Activated naive CD8-positive, alpha-beta T cell treated with anti-CD3 and anti-CD28 coated beads, Interleukin-2, amount 10 ng/mL, durations not matched to agents 7 days and 5 days (primary cell): Measurements from ENCODE around the gene TIMM10B. TPM values are rescaled to one million over a fixed set of nuclear protein-coding genes. Genes with fewer than 3 reads are reported as not detected.

ENCODE experiments used
- ATAC-seq: fragments of 150-1000 bp; cut with Tn5 transposase; one replicate; pipeline ENCODE4 v1.10.0; 2021; ENCODE audit warnings: low read depth, moderate library complexity
- POLR2A ChIA-PET: fragments of 350-600 bp; sonication (Branson Sonifier 250); formaldehyde crosslinking; loops from one replicate; lab custom pipeline; 2021; ENCODE audit warnings: antibody characterized with exemption; lab: Charles Lee
- DNase-seq: peaks from one replicate; pipeline ENCODE4 v3.0.0; 2021
- H3K27ac Mint-ChIP-seq: one replicate; pipeline ENCODE4 v1.8.0; 2022; ENCODE audit warnings: mild to moderate bottlenecking, mixed read lengths
- H3K27me3 Mint-ChIP-seq: one replicate; pipeline ENCODE4 v1.8.0; 2022; ENCODE audit warnings: mild to moderate bottlenecking, moderate library complexity, mixed read lengths
- H3K36me3 Mint-ChIP-seq: one replicate; pipeline ENCODE4 v1.8.0; 2021; ENCODE audit warnings: mild to moderate bottlenecking, mixed read lengths
- H3K4me1 Mint-ChIP-seq: one replicate; pipeline ENCODE4 v1.8.0; 2021; ENCODE audit warnings: mixed read lengths
- H3K4me3 Mint-ChIP-seq: one replicate; pipeline ENCODE4 v1.8.0; 2022; ENCODE audit warnings: mild to moderate bottlenecking, moderate library complexity, mixed read lengths
- H3K9me3 Mint-ChIP-seq: one replicate; pipeline ENCODE4 v1.8.0; 2021; ENCODE audit warnings: mixed read lengths
- total RNA-seq, 2 experiments: library from RNA; stranded (reverse); gene quantifications; one replicate each; pipeline ENCODE4 v1.2.3, GENCODE V29; 2021

TIMM10B gene
- total RNA-seq, 2 experiments from 2014 or later, result 41.3 to 47.0 TPM

DNA sequence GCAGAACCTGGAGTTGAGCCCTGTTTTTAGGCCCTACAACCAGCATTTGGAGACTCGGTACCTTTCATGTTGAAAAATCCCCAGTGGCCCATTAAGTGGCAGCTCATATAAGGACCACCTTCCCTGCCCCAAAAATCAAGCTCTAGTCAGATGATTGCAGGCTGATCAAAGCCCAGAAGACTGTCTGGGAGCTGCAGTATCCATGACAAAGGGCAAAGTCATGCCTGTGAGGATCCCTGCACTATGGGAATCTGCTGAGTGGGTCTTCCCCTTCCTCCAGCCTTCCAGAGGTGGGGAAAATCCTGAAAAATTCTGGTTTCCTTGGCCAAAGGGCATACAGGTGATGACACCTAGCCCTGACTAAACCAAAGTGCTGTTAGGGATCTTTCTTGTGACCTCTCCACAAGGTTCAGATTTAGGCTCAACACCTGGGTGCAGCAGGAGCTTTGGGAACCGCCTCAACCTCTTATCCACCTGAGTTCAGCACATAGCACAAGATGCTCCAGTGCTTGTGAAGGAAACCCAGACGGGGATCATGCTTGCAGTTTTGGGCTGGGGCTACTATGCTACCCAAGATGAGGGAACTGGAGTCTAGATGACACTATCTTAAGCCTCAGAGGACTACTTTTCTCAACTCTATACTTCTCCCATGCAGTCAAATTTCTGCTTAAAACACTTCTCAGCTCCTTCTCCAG, 6.3 kb upstream of the TIMM10B start:
- DNase-seq (no peak), ATAC-seq (no peak)
- Mint-ChIP-seq H3K27ac (no peak overlapping the region), H3K4me3 (peak overlapping the region; percentile 26), H3K27me3 (peaks cover 10% of the 10 kb centered on the region), H3K4me1 (peaks cover 18% of the 10 kb centered on the region), H3K9me3 (no peaks in the 10 kb centered on the region), H3K36me3 (peaks cover 11% of the 10 kb centered on the region)
- POLR2A ChIA-PET, result interaction anchor here (0.7 to 1.4 kb wide), 4 partner anchors 9 to 154 kb away, joined by 3 to 4 read pairs (median 3); no protein-coding TSS in a partner anchor

DNA sequence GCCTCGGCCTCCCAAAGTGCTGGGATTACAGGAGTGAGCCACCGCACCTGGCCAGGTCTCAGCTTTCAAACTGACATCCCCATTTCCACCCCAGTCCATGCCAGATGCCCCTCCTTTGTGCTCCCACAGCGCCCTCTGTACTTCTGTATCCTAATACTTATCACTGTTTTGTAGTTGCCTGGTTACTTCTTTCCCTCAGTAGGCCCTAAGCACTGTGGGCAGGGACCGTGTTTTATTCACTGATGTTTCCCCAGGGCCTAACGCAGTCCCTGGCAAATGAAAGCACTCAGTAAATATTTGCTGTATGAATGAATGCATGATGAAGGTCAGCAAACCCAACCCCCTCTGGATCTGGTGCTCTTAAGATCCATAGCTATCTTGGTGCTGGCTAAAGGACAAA, 5.4 kb upstream of the TIMM10B start:
- Mint-ChIP-seq H3K4me1 (peaks cover 26% of the 10 kb centered on the region), H3K27ac (no peak overlapping the region), H3K27me3 (peaks cover 10% of the 10 kb centered on the region), H3K9me3 (no peaks in the 10 kb centered on the region), H3K36me3 (peaks cover 11% of the 10 kb centered on the region), H3K4me3 (no peak overlapping the region)
- DNase-seq, result no peak
- no peak for ATAC-seq
- POLR2A ChIA-PET, result interaction anchor here (1.4 kb wide), 1 partner anchor 85 kb away, joined by 3 read pairs; no protein-coding TSS in a partner anchor

DNA sequence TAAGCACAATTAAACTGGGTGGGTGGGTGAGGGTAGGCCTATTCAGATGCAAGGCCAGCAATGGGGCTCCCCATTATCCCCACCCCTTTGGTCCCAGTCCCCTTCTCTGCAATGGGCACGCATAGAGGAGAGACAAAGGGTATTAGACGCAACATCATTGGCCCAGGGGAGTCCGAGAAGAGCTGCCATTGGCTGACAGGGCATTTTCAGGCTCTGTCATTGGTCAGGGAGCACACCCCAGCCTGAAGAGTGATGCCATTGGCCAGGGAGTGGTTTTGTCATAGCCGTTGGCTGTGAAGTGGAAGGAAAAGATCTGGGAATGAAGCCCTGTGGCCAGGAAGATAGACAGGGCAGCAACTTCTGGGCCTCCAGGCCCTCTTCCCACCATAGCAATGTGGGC, 4.7 kb upstream of the TIMM10B start:
- Mint-ChIP-seq H3K4me3 (no peak overlapping the region), H3K4me1 (peaks cover 26% of the 10 kb centered on the region)

DNA sequence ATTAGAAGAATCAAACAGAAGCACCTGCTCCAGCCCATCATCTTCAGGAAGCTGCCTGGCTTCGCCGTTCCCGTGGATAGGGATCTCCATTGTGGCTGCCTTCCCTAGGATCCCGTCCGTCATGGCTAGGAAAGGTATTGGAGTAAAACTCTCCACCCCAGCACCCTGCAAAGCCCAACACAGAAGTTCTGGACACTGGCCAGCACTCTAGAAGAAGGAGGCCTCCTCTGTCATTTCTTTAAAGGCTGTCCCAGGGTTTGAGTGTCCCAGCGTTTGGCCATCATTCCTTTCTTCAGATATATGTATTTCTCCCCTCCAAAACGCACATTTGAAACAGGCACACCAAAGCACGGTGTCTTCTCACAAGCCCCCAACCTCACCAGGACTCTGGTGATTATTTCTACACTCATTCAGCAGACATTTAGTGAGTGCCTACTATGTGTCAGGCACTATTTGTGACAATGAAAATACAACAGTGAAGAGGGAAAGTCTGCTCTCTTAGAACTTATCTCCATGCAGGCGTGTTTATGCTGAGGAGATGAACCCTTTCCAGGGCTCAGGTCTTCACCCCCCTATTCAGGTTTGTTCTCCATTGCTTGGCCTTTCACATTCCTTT, 894 bp upstream of the TIMM10B start:
- Mint-ChIP-seq H3K4me3 (peak overlapping the region; percentile 93), H3K36me3 (peaks cover 18% of the 10 kb centered on the region), H3K9me3 (no peaks in the 10 kb centered on the region), H3K4me1 (peaks cover 30% of the 10 kb centered on the region), H3K27me3 (no peaks in the 10 kb centered on the region), H3K27ac (peak overlapping the region; percentile 94)
- DNase-seq, result no peak
- POLR2A ChIA-PET, result interaction anchor here (1.4 kb wide), 1 partner anchor 8 kb away, joined by 3 read pairs; no protein-coding TSS in a partner anchor
- no peak for ATAC-seq

More for the DNA sequence above, 4.7 kb upstream of the TIMM10B start:
- H3K27me3 Mint-ChIP-seq, result peaks cover 10% of the 10 kb centered on the region
- no peaks in the 10 kb centered on the region for H3K9me3 Mint-ChIP-seq
- DNase-seq, result no peak
- peaks cover 11% of the 10 kb centered on the region for H3K36me3 Mint-ChIP-seq
- POLR2A ChIA-PET, result no interaction called here
- ATAC-seq, result no peak
- no peak overlapping the region for H3K27ac Mint-ChIP-seq

DNA sequence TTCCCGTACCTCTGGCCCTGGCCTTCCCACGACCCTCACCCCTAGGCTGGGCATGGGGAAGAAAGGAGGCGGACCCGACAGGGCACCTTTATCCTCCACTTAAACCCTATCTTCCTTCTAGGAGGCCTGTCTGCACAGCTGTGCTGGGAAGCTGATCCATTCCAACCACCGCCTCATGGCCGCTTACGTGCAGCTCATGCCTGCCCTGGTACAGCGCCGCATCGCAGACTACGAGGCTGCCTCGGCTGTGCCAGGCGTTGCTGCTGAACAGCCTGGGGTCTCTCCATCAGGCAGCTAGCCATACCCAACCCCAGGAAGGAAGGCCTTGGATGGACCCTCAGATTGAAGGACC, 599 bp downstream of the TIMM10B start:
- no peaks in the 10 kb centered on the region for H3K27me3 Mint-ChIP-seq
- no peaks in the 10 kb centered on the region for H3K9me3 Mint-ChIP-seq
- peak overlapping the region; percentile 93 for H3K4me3 Mint-ChIP-seq
- ATAC-seq (peak; percentile 2), DNase-seq (no peak)
- peaks cover 16% of the 10 kb centered on the region for H3K36me3 Mint-ChIP-seq
- POLR2A ChIA-PET, result interaction anchor here (0.7 to 2.4 kb wide), 24 partner anchors 8 to 264 kb away, joined by 3 to 26 read pairs (median 5); partner anchors contain the start of genes APBB1, ILK, MRPL17 and RRP8
- H3K27ac Mint-ChIP-seq, result peak overlapping the region; percentile 94
- H3K4me1 Mint-ChIP-seq, result peaks cover 30% of the 10 kb centered on the region

DNA sequence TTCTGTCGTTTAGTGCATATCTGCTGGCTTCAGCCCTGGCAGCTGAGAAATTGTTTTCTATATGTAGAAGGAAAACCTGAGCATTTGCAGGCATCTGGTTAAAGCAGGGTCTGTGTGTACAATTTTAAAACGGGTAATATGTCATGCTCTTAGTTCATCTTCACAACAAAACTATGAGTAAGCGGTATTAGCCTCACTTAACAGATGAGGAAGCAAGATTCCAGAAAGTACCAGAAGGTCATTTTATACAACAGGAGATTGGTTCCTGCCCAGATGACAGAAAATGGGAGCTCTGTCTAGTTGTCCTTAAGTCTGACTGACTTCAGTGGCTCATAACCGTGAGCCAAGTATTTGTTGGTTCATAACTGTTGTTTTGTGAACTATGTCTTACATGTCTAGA, 1.1 kb downstream of the TIMM10B start:
- Mint-ChIP-seq H3K36me3 (peaks cover 13% of the 10 kb centered on the region), H3K4me1 (peaks cover 30% of the 10 kb centered on the region), H3K27me3 (no peaks in the 10 kb centered on the region), H3K9me3 (no peaks in the 10 kb centered on the region), H3K27ac (peak overlapping the region; percentile 94), H3K4me3 (peak overlapping the region; percentile 93)
- DNase-seq (no peak), ATAC-seq (no peak)
- POLR2A ChIA-PET, result interaction anchor here (0.7 to 2.4 kb wide), 10 partner anchors 9 to 200 kb away, joined by 3 to 26 read pairs (median 8); partner anchors contain the start of genes MRPL17, SMPD1, TAF10 and TRIM3

DNA sequence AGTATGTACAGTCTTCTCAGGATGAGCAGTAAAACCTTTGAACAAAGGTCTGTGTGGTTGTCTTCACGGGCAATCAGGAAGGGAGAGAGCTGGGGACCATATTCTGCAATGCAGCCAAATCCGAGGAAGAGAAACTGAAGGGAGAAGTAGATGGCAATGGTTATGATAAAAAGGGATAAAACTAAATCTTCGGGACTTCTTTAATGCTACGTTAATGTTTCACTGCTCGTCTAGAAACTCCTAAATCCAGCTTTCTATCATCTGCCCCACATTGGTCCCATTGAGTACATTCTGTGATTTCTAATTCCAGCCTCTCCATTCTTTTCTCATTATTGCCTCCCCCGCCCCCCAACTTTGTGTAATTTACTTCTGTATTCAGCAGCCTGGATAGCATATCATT, 1.7 kb downstream of the TIMM10B start:
- Mint-ChIP-seq H3K27ac (peak overlapping the region; percentile 94), H3K4me1 (peaks cover 30% of the 10 kb centered on the region), H3K9me3 (no peaks in the 10 kb centered on the region), H3K36me3 (peaks cover 11% of the 10 kb centered on the region), H3K27me3 (no peaks in the 10 kb centered on the region), H3K4me3 (peak overlapping the region; percentile 93)
- POLR2A ChIA-PET, result interaction anchor here (2.0 to 2.4 kb wide), 4 partner anchors 9 to 199 kb away, joined by 5 to 26 read pairs (median 13); partner anchors contain the start of genes MRPL17, TAF10 and TRIM3
- ATAC-seq (no peak), DNase-seq (no peak)

DNA sequence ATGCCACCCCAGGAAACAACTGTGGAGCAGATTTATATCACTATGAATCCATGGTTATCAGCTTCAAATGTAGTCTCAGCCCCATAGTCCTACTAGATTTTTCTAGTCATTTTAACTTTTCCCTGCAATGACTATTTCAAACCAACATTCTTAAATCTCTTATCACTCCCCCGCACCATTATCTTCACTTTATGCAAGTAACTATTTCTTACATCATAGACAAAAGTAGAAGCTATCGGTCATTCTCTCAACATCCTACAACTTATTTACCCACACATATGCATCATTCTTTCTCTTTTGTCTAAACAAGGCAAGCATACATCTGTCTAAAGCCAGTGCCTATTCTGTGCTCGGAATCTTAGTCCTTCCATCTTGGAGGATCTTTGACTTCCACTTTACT, 4.4 kb downstream of the TIMM10B start:
- Mint-ChIP-seq H3K9me3 (no peaks in the 10 kb centered on the region), H3K4me1 (peaks cover 17% of the 10 kb centered on the region), H3K4me3 (no peak overlapping the region), H3K36me3 (peaks cover 8% of the 10 kb centered on the region), H3K27ac (no peak overlapping the region), H3K27me3 (no peaks in the 10 kb centered on the region)
- ATAC-seq, result no peak
- POLR2A ChIA-PET, result interaction anchor here (1.2 kb wide), 1 partner anchor 117 kb away, joined by 3 read pairs; no protein-coding TSS in a partner anchor
- DNase-seq, result no peak

DNA sequence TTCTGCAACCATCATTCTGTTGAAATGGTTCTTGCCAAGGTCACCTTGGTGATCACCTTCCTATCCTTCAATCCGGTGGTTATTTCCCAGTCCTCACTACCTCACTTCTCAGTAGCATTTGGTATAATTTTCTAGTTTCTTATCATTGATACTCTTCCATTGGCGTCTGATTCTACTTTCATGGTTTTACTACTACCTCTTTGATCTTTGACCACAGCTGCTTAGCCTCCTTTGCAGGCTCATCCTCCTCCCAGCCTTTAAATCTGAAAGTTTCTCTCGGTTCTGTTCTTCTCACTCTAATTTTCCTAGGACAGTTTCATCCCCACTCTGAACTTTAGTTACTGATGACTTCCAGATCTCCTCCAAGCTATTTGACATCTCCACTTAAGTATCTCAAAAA, 5.0 kb downstream of the TIMM10B start:
- peaks cover 12% of the 10 kb centered on the region for H3K4me1 Mint-ChIP-seq
- H3K4me3 Mint-ChIP-seq, result no peak overlapping the region
- peaks cover 8% of the 10 kb centered on the region for H3K36me3 Mint-ChIP-seq
- DNase-seq (no peak), ATAC-seq (no peak)
- H3K27ac Mint-ChIP-seq, result no peak overlapping the region
- no peaks in the 10 kb centered on the region for H3K27me3 Mint-ChIP-seq
- POLR2A ChIA-PET, result interaction anchor here (1.2 kb wide), 1 partner anchor 116 kb away, joined by 3 read pairs; no protein-coding TSS in a partner anchor
- H3K9me3 Mint-ChIP-seq, result no peaks in the 10 kb centered on the region

DNA sequence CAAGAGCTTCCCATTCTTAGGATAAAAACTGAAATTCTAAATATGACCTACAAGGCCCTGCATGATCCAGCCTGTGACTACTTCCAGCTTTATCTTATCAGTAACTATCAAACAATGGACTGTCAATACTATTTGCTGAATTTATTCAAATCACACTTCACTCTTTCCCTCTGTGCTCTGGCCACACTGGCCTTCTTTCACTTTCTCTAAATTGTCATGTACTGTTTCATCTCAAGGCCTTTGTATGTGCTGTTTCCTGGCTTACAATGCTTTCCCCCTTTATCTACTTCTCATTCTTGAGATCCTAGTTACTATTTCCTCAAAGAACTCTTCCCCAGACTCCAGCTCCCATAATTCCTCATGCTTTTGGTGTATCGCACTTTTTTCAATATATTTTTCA, 5.6 kb downstream of the TIMM10B start:
- no peak overlapping the region for H3K4me3 Mint-ChIP-seq
- H3K36me3 Mint-ChIP-seq, result peaks cover 8% of the 10 kb centered on the region
- H3K27ac Mint-ChIP-seq, result no peak overlapping the region
- no peaks in the 10 kb centered on the region for H3K27me3 Mint-ChIP-seq
- no peaks in the 10 kb centered on the region for H3K9me3 Mint-ChIP-seq
- no peak for DNase-seq
- no peak for ATAC-seq
- POLR2A ChIA-PET, result interaction anchor here (1.2 kb wide), 1 partner anchor 116 kb away, joined by 3 read pairs; no protein-coding TSS in a partner anchor
- peaks cover 12% of the 10 kb centered on the region for H3K4me1 Mint-ChIP-seq

DNA sequence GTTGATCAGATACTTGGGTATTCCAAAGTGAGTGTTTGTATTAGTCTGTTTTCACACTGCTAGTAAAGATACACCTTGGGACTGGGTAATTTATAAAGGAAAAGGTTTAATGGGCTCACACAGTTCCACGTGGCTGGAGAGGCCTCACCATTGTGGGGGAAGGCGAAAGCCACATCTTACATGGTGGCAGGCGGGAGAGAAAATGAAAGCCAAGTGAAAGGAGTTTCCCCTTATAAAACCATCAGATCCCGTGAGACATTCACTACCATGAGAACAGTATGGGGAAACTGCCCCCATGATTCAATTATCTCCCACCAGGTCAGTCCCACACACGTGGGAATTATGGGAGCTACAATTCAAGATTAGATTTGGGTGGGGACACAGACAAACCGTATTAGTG, 7.0 kb downstream of the TIMM10B start:
- POLR2A ChIA-PET, result no interaction called here
- no peak overlapping the region for H3K4me3 Mint-ChIP-seq
- DNase-seq, result no peak
- H3K4me1 Mint-ChIP-seq, result peaks cover 2% of the 10 kb centered on the region
- no peak overlapping the region for H3K27ac Mint-ChIP-seq
- H3K9me3 Mint-ChIP-seq, result no peaks in the 10 kb centered on the region
- H3K27me3 Mint-ChIP-seq, result no peaks in the 10 kb centered on the region
- no peak for ATAC-seq
- peaks cover 5% of the 10 kb centered on the region for H3K36me3 Mint-ChIP-seq

DNA sequence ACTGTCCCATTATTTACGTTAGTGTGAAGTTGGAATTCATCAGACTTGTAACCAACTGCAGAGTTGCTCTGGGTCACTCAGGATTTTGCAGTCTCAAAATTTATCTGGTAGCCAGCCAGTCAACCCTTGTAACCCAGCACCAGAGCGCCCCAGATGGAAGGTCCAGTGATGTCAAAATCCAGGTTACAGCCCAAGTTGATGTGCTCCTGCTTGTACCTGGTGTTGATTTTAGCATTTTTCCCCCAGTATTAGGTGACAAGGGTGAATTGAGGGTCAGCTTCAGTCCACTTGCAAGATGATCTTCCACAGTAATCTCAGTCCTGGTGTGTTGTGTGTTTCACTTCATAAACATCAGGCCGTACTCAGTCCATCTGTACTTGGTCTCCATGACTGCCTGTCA, 7.5 kb downstream of the TIMM10B start:
- H3K4me1 Mint-ChIP-seq, result no peaks in the 10 kb centered on the region
- no peaks in the 10 kb centered on the region for H3K9me3 Mint-ChIP-seq
- H3K4me3 Mint-ChIP-seq, result no peak overlapping the region
- H3K27me3 Mint-ChIP-seq, result no peaks in the 10 kb centered on the region
- POLR2A ChIA-PET, result no interaction called here
- DNase-seq, result no peak
- peaks cover 4% of the 10 kb centered on the region for H3K36me3 Mint-ChIP-seq
- no peak overlapping the region for H3K27ac Mint-ChIP-seq
- no peak for ATAC-seq

DNA sequence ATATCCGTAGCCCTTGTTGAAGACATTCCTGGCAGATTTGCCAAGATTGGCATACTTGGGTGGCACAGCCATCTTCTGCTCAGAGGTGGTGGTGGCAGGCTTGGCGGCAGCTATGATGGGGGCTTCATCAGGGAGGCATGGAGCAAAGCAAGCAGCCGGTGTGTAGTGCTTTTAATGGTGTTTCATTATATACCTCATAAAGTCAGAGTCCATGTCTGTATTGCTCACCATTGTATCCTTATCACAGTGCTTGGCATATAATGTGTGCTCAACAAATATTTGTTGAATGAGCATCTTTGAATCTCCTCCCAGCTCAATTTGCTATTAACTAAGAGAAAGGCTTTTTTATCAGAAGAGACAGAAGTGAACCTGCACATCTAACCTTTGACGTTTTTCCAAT, 8.0 kb downstream of the TIMM10B start:
- no peaks in the 10 kb centered on the region for H3K9me3 Mint-ChIP-seq
- DNase-seq (no peak), ATAC-seq (no peak)
- H3K36me3 Mint-ChIP-seq, result peaks cover 4% of the 10 kb centered on the region
- H3K27ac Mint-ChIP-seq, result no peak overlapping the region
- H3K27me3 Mint-ChIP-seq, result no peaks in the 10 kb centered on the region
- no peak overlapping the region for H3K4me3 Mint-ChIP-seq
- no peaks in the 10 kb centered on the region for H3K4me1 Mint-ChIP-seq
- POLR2A ChIA-PET, result no interaction called here
